Stimulated activated CD4-positive, alpha-beta T cell treated with anti-CD3 and anti-CD28 coated beads, Interleukin-15, amount 100 ng/mL, for 1 hour (primary cell): Measurements from ENCODE around the gene CEBPZ.

Experiments
- DNase-seq, 2 donors: peaks; one replicate each; pipeline ENCODE4 v3.0.0-alpha.2; 2020; ENCODE audit warnings: low read depth in 1 of 2, low spot score in 1 of 2

Gene CEBPZ

DNA sequence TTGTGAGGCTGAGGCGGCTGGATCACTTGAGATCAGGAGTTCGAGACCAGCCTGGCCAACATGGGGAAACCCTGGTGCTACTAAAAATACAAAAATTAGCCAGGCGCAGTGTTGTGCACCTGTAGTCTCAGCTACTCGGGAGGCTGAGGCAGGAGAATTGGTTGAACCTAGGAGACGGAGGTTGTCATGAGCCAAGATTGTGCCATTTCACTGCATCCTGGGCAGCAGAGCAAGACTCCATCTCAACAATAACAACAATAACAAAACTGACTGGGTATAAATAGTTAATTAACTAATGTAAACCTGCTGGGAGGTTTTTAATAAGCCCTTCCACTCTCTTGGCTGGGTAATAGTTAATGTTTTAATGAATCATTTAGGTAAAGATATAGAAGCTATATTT lies 50.8 kb downstream of the CEBPZ start:
- no peak for DNase-seq

DNA sequence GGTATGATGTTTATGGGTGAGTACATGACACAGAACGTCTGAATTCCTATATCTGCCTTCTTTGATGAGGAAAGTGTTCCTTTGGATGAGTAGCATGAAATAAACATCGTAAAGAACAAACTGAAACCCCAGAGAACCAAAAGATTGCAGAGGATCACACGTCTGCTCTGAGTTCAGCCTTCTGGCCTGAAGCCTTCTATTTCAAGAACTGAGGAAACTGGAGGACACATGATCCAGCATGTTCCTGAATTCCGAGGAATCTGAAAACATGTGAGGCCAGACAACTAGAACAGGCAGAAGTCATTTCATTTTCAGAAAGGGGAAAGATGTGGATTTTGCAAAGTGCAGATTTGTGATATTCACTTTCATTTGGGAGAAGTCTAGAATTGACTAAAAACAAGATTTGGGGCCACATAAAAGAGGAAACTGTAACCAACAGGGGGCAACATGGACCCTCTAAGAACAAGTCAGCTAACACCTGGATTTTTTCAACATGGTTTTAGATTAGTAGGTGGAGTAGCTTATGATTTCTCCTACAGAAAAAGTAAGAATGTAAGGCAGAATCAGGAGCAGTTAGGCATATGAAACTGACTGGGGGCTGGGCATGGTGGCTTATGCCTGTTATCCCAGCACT lies 51.3 kb downstream of the CEBPZ start:
- no peak for DNase-seq

DNA sequence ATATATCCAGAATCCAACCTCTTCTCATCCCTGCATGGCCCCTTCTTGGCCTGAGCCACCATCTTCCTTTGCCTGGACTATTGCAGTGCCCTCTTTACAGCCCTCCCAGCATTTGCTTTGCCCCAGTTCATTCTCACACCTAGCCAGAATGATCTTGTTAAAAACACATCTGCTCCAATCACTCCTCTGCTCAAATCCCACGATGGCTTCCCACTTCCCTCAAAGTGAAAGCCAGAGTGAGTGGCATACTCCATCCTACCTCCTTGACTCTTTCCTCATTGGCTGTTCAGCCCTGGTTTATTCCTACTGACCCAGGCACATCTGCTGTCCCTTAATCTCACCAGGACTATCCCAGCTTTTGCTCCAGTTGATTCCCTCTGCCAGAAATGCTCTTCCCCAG lies 57.7 kb downstream of the CEBPZ start:
- no peak for DNase-seq

DNA sequence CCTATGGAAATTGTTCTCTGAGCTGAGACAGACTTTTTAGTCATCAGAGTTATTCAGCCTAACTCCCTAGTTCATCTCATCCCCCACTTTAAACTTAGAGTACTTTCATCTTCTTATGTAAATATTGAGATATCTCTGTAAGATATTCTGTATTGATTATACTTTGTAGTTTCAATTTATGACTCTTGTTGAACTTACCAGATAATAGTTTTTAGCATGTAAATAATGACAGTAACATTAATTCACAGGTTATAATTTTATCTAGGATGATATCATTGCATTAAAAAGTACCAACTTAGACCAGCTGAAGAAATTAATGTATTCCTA lies 59.8 kb downstream of the CEBPZ start:
- no peak for DNase-seq

DNA sequence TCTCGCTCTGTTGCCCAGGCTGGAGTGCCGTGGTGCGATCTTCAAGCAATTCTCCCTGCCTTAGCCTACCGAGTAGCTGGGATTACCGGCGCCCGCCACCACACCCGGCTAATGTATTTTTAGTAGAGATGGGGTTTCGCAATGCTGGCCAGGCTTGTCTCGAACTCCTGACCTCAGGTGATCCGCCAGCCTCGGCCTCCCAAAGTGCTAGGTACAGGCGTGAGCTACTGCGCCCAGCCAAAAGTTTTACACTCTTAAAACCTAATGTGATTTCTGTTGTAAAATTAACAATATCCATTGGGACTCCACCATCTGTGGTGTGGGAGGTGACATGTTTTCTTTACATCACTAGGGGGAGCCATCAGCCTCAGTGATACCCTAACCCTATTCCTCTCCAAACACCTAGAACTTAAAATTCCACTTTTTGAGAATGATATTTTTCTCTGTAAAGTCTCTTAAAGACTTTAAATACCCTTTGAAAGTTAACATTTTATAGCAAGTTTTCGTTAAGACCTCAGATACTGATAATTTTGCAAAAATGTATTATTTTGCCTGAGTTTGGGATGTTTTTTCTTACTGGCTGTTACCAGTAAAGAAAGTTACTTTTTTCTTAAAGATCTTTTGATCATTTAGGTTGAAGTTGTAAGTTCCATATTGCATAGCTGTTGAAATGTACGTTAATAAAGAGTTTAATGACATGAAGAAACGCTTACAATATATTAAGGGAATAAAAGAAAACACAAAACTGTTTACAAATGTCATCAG lies 63.0 kb downstream of the CEBPZ start:
- no peak for DNase-seq

DNA sequence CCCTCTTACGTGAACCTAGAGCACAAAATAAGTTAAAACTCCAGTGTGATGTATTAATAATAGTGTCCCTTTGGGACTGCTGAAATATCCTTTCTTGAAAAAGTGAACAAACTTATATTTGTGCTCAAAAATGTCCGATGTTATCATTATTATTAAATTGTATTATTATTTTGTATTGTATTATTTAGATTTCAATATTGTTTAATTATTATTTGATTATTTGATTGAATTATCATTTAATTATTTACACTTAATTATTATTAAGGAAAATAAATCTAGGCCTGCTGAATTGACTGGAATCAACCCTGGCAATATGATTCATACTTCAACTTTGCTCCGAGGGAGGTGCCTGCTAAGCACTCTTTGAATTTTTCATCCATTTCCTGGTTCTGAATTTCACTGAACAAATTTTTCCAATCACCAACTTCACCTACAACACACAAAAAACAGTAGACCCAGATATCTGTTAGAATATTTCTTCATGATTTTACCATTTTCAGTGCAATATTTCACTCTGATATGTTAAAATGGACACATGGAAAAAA lies 63.7 kb downstream of the CEBPZ start:
- no peak for DNase-seq

DNA sequence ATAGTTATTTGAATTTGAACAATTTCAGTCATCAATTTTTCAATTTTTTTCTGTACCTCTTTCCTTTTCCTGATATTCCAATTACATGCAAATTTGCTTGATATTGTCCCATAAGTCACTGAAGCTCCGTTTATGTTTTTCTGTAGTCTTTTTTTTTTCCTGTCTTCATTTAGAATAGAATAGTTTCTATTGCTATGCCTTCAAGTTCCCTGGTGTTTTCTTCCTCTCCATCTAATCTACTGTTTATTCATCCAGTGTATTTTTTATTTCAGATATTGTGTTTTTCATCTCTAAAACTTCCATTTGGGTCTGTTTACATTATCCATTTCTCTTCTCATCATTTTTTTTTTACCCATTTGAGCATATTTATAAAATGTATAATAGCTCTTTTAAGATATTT lies 66.6 kb downstream of the CEBPZ start:
- DNase-seq, result no peak

DNA sequence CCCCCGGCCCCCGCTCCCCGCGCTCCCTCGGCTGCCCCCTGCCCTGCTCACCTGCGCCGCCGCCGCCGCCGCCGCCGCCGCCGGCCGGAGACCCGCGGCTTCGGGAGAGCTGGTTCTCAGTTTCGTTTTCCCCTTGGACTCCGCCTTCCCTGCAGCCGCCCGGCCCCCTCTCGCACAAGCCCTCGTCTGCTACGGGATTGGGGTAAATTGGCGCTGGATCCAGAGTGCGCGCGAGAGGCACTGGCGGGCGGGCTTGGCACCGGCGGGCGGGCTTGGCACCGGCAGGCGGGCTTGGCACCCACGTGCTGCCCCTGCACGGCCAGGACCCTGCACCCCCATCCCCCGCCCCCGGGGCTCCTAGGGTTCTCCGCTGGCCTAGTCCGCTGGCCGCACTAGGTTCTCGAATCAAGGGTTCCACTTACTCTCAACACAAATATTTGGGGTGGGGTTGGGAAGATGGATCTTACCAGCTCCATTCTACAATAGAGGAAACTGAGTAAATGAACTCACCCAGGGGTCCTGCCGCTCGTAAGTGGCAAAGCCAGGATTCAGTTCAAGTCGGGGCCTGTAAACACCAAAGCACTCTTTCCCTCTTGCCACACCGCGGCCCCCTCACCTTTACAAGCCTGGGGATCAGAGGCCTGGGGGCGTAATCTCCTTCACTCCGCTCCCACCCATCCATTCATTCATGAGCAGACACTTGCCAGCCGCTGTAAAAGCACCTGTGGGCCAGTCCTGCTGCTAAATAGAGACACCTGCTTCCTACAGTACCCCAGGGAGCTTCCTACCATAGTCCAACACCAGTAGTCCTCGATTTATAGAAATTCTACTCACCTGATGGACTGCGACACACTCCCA lies 74.3 kb downstream of the CEBPZ start, which contains the start of gene EIF2AK2:
Gene EIF2AK2 (minus strand): TSS at position 124 of the 858 bp plus-strand sequence. CDS start 9,174 bp downstream, outside the sequence.
- DNase-seq, result peak; percentile 56 to 57

DNA sequence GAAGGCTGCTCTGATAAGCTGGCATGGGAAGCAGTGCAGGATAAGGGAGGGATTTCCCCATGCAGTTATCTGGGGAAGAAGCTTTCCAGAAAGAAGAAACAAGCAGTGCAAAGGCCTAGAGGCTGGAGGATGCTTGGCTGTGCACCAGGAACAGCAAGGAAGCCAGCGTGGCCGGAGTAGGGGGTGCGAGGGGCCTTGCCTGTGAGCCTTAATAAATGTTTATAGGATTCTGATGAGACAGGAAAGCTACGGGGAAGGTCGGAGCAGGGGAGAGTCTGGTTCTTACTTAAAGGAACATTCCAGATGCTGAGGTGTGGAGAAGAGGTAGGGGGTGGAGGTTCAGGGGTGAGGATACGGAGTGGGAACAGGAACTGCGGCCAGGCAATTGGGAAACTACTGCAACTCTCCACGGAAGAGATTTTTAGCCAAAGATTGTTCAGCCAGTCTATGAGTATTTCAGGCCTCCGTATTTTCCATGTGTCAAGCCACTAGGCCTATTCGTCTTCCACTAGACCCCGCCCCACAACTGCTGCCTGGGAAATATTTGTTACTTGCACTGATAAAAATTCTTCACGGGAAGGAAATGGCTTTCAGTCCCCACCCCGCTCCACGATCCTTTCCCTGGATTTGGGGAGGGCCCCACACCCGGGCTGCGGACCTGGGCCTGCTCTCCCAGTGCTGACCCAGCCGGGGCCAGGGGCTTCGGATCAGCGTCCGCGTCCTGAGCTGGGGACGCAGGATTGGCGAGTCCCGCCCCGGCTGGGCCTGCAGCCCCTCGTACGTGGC lies 75.1 kb downstream of the CEBPZ start:
- DNase-seq, result peak in 1 of 2 donors; percentile 12

DNA sequence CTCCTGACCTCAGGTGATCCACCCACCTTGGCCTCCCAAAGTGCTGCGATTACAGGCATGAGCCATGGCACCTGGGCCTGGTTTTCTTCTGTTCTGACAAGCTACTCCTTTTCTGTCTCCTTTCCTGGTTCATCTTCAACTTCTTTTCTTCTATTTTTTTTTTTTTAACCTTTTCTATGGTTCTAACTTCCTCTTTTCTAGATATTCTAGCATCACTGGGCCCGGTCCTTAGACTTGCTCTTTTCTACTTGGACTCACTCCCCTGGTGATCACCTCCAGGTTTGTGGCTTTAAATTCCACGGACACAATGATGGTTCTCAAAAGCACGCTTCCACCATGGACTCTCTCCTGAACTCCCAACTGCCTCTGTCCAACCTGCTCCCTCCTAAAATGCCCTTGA lies 76.6 kb downstream of the CEBPZ start:
- DNase-seq, result no peak

DNA sequence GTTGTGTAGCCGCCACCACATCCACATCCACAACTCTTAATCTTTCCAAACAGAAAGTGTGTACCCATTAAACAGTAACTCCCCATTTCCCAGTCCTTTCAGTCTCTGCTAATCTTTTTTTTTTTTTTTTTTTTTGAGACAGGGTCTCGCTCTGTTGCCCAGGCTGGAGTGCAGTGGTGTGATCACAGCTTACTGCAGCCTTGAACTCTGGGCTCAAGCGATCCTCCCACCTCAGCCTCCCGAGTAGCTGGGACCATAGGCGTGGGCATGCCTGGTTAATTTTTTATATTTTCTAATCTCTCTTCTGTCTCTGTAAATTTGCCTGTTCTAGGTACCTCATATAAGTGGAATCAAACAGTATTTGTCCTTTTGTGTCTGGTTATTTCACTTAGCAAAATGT lies 78.2 kb downstream of the CEBPZ start:
- no peak for DNase-seq
